Heart left ventricle (tissue), 16 donors: ENCODE measurements around the gene AFAP1L1. TPM values are rescaled to one million over a fixed set of nuclear protein-coding genes. Genes with fewer than 3 reads are reported as not detected.

ENCODE experiments used
- ATAC-seq, 4 donors: fragments of 200-7000 bp; cut with Tn5 transposase; one replicate each; pipeline ENCODE4 v1.9.1; 2020 to 2022; ENCODE audit warnings: moderate library complexity in 4 of 4, mild to moderate bottlenecking in 3 of 4, moderate number of reproducible peaks in 1 of 4
- DNase-seq, 5 donors: peaks; one replicate each; pipeline ENCODE4 v3.0.0-alpha.2; 2020
- H3K27ac ChIP-seq, 12 donors: fragments of 200-600 bp; sonication (generic) in 4 of 12; one replicate each; pipeline versions ENCODE4 v1.5.0 to v1.8.0; 2016 to 2022; ENCODE audit warnings: mild to moderate bottlenecking in 2 of 12
- H3K27me3 ChIP-seq, 9 donors: fragments of 200-600 bp; sonication (generic) in 2 of 9; one replicate each; pipeline versions ENCODE4 v1.5.1 to v1.8.0; 2016 to 2022; ENCODE audit warnings: mild to moderate bottlenecking in 3 of 9
- H3K36me3 ChIP-seq, 9 donors: fragments of 200-600 bp; sonication (generic) in 2 of 9; one replicate each; pipeline versions ENCODE4 v1.5.0 to v1.8.0; 2018 to 2022; ENCODE audit warnings: mild to moderate bottlenecking in 2 of 9
- H3K4me1 ChIP-seq, 12 donors: fragments of 200-600 bp; sonication (generic) in 4 of 12; one replicate each; pipeline versions ENCODE4 v1.5.0 to v1.8.0; 2016 to 2022; ENCODE audit warnings: mild to moderate bottlenecking in 3 of 12
- H3K4me3 ChIP-seq, 12 donors: fragments of 200-600 bp; sonication (generic) in 4 of 12; one replicate each; pipeline versions ENCODE4 v1.5.0 to v1.8.0; 2017 to 2022; ENCODE audit warnings: mild to moderate bottlenecking in 9 of 12, moderate library complexity in 4 of 12
- H3K9me3 ChIP-seq, 12 donors: fragments of 200-600 bp; sonication (generic) in 4 of 12; one replicate each; pipeline versions ENCODE4 v1.5.0 to v1.8.0; 2016 to 2022; ENCODE audit warnings: mild to moderate bottlenecking in 1 of 12
- CTCF ChIP-seq, 12 donors: fragments of 200-600 bp; sonication (generic) in 4 of 12; IDR thresholded peaks; one replicate each; pipeline versions ENCODE4 v1.5.0 to v1.8.0; 2018 to 2022; ENCODE audit warnings: antibody characterized with exemption in 12 of 12, mild to moderate bottlenecking in 5 of 12
- POLR2A ChIP-seq, 2 donors: fragments of 450-650 bp; IDR thresholded peaks; one replicate each; pipeline ENCODE4 v1.6.1; 2017; ENCODE audit warnings: antibody characterized with exemption in 2 of 2, mild to moderate bottlenecking in 2 of 2, moderate library complexity in 2 of 2
- WGBS, 4 donors: extraction: QIAGEN DNeasy Blood & Tissue Kit in 2 of 4; methylation state at CpG; one replicate each; pipeline versions ENCODE4 v1.1.5 to v1.1.7; 2013 to 2018; 5-methylcytosine and 5-hydroxymethylcytosine counted together
- intact Hi-C, 10 donors: fragments of 100-400 bp; cut with DNase I; formaldehyde crosslinking; loops; one replicate each; pipeline versions ENCODE4 v1.11.1 to v1.14.2; 2022
- polyA plus RNA-seq, 2 donors: library from polyadenylated mRNA; stranded (reverse); fragments of 200-250 nt; gene quantifications; one replicate each; pipeline ENCODE4 v1.2.3, GENCODE V29; 2013
- total RNA-seq, 9 donors: library from RNA; depleted of rRNA in 2 of 9; stranded (reverse); fragments of >200 nt in 2 of 9; fragmentation: NEBNext Ultra II Directional in 3 of 9; extraction: Animal tissue kit (Norgen Biotek cat#: 25700) in 3 of 9; gene quantifications; one replicate each; pipeline versions ENCODE4 v1.1.0 to v1.2.4, GENCODE V29; 2016 to 2023
- donor health status: ischemic (EF 13 %, LVEDD 7.1; RV severe dilation, severe dysfunction).
- donor health status: healthy with polysubstance abuse.
- donor health status: DM: no; HTN: yes; CAD: no.
- donor health status: DM: no; HTN: no; CAD: no.
- donor health status: ischemic (EF 25% LVEDD 6.9; RV normal size, moderate dysfunction).
- donor health status: ischemic (EF 25% LVEDD 5.7; RV mildly dilated, moderate dysfunction).
- donor health status: healthy.
- donor health status: DM: yes; HTN: yes; CAD: no.
- donor health status: ischemic (EF 35%, LVEDD 5.7; RV mildly dilated, moderate dysfunction).
- donor health status: nonischemic (EF 11% LVEDD 7.7; RV severe dilation, severe dysfunction).
- donor health status: DM: yes; HTN: yes; CAD: no.
- donor health status: PGD.
- donor health status: ischemic (EF 29% LVEDD 5.4; RV normal size, mild dysfunction).
- donor health status: nonischemic (EF 23%, LVEDD 6.1; RV moderate dilation, normal function).

The AFAP1L1 gene
- total and polyA plus RNA-seq, 11 donors, result 30.4 to 57.7 (median 45.0) TPM

- H3K9me3 ChIP-seq, result no peaks in the 10 kb centered on the region
- no peak for TF ChIP-seq POLR2A (IDR thresholded peaks at IDR 0.05)
- no peak for TF ChIP-seq CTCF (IDR thresholded peaks at IDR 0.05)
- H3K36me3 ChIP-seq, result peaks cover 0 to 59% (median 42%) of the 10 kb centered on the region in 9 donors
- no peaks in the 10 kb centered on the region for H3K27me3 ChIP-seq
- H3K27ac ChIP-seq, result no peak overlapping the region
- no peaks in the 10 kb centered on the region for H3K4me1 ChIP-seq
- intact Hi-C loops, result no loop called here
- ATAC-seq (no peak), DNase-seq (no peak)
- 67 to 88% (median 73%) methylated on average over 1 of the region's 1 CpG for WGBS, 4 donors
- no peak overlapping the region for H3K4me3 ChIP-seq
These were observed 14.5 kb upstream of the AFAP1L1 start for GRCh38 chr5:149257131-149257530.

- ATAC-seq, result no peak
- no peak for TF ChIP-seq CTCF (IDR thresholded peaks at IDR 0.05)
- TF ChIP-seq POLR2A (IDR thresholded peaks at IDR 0.05), result no peak
- H3K27ac ChIP-seq, result no peak overlapping the region
These were observed 13.6 kb upstream of the AFAP1L1 start for GRCh38 chr5:149257889-149258705.

GRCh38 chr5:149260761-149261160 lies 10.9 kb upstream of the AFAP1L1 start:
- DNase-seq, result no peak
- Histone ChIP-seq H3K9me3 (no peaks in the 10 kb centered on the region), H3K27ac (no peak overlapping the region), H3K27me3 (no peaks in the 10 kb centered on the region), H3K4me3 (no peak overlapping the region), H3K4me1 (peaks cover 0 to 1% (median 0%) of the 10 kb centered on the region in 12 donors), H3K36me3 (peaks cover 0 to 29% (median 12%) of the 10 kb centered on the region in 9 donors)
- intact Hi-C loops, result loop anchor here in 2 of 10 donors (10.0 kb wide), 2 partner anchors 174 to 526 kb away; no protein-coding TSS in a partner anchor
- no peak for ATAC-seq
- 75 to 90% (median 82%) methylated on average over 1 of the region's 1 CpG for WGBS, 4 donors
- TF ChIP-seq CTCF (IDR thresholded peaks at IDR 0.05) (no peak), POLR2A (IDR thresholded peaks at IDR 0.05) (no peak)

More at GRCh38 chr5:149257889-149258705, 13.6 kb upstream of the AFAP1L1 start:
- Histone ChIP-seq H3K4me3 (no peak overlapping the region), H3K36me3 (peaks cover 0 to 52% (median 33%) of the 10 kb centered on the region in 9 donors), H3K4me1 (no peaks in the 10 kb centered on the region), H3K27me3 (no peaks in the 10 kb centered on the region), H3K9me3 (no peaks in the 10 kb centered on the region)
- intact Hi-C loops, result no loop called here
- no peak for DNase-seq
- 85 to 87% (median 87%) methylated on average over 10 of the region's 10 CpGs for WGBS, 4 donors

- H3K9me3 ChIP-seq, result no peaks in the 10 kb centered on the region
- peaks cover 0 to 24% (median 12%) of the 10 kb centered on the region in 9 donors for H3K36me3 ChIP-seq
- H3K4me3 ChIP-seq, result no peak overlapping the region
- H3K27me3 ChIP-seq, result no peaks in the 10 kb centered on the region
- ATAC-seq, result no peak
- 68 to 87% (median 77%) methylated on average over 7 of the region's 7 CpGs for WGBS, 4 donors
- intact Hi-C loops, result loop anchor here in 2 of 10 donors (10.0 kb wide), 2 partner anchors 174 to 526 kb away; no protein-coding TSS in a partner anchor
- no peak for DNase-seq
- no peak overlapping the region for H3K27ac ChIP-seq
- TF ChIP-seq CTCF (IDR thresholded peaks at IDR 0.05) (no peak), POLR2A (IDR thresholded peaks at IDR 0.05) (no peak)
- H3K4me1 ChIP-seq, result peaks cover 0 to 4% (median 0%) of the 10 kb centered on the region in 12 donors
These were observed 10.4 kb upstream of the AFAP1L1 start for GRCh38 chr5:149261246-149261645.
